ENCODE results near the gene ZNF362. TPM values are rescaled to one million over a fixed set of nuclear protein-coding genes. Genes with fewer than 3 reads are reported as not detected.

ZNF362 gene
- total and polyA plus RNA-seq, 2 of the 13 experiments (the other 11 are each of a cell fraction or from before 2014, with no cell fraction given), result 8.3 to 14.2 TPM

DNA sequence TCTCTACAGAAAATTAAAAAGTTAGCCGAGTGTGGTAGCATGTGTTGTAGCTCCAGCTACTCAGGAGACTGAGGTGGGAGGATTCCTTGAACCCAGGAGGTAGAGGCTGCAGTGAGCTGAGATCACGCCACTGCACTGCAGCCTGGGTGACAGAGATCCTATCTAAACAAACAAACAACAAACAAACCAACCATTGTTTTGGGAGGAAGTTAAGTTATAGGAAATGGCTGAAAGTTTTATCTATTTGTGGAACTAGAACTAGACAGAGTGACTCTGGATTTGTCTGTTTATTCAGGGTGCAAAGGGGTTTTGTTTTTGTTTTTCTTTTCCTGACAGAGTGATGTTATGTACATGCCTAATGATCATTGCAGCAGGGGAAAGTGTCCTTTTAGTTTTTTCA is 31.0 kb downstream of the ZNF362 start (continued):
- TF ChIP-seq, protein P1, sequence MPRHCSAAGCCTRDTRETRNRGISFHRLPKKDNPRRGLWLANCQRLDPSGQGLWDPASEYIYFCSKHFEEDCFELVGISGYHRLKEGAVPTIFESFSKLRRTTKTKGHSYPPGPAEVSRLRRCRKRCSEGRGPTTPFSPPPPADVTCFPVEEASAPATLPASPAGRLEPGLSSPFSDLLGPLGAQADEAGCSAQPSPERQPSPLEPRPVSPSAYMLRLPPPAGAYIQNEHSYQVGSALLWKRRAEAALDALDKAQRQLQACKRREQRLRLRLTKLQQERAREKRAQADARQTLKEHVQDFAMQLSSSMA (CRISPR knock-in tag; IDR thresholded peaks at IDR 0.05), result no peak
- TF ChIP-seq ZBTB3 (CRISPR knock-in tag; IDR thresholded peaks at IDR 0.05; ENCODE audit: borderline replicate concordance, low read depth), result no peak
- no peak for TF ChIP-seq SKI (IDR thresholded peaks at IDR 0.05; ENCODE audit: partially characterized antibody)
- TF ChIP-seq MLLT10 (CRISPR knock-in tag; IDR thresholded peaks at IDR 0.05), result no peak
- TF ChIP-seq, protein P2, sequence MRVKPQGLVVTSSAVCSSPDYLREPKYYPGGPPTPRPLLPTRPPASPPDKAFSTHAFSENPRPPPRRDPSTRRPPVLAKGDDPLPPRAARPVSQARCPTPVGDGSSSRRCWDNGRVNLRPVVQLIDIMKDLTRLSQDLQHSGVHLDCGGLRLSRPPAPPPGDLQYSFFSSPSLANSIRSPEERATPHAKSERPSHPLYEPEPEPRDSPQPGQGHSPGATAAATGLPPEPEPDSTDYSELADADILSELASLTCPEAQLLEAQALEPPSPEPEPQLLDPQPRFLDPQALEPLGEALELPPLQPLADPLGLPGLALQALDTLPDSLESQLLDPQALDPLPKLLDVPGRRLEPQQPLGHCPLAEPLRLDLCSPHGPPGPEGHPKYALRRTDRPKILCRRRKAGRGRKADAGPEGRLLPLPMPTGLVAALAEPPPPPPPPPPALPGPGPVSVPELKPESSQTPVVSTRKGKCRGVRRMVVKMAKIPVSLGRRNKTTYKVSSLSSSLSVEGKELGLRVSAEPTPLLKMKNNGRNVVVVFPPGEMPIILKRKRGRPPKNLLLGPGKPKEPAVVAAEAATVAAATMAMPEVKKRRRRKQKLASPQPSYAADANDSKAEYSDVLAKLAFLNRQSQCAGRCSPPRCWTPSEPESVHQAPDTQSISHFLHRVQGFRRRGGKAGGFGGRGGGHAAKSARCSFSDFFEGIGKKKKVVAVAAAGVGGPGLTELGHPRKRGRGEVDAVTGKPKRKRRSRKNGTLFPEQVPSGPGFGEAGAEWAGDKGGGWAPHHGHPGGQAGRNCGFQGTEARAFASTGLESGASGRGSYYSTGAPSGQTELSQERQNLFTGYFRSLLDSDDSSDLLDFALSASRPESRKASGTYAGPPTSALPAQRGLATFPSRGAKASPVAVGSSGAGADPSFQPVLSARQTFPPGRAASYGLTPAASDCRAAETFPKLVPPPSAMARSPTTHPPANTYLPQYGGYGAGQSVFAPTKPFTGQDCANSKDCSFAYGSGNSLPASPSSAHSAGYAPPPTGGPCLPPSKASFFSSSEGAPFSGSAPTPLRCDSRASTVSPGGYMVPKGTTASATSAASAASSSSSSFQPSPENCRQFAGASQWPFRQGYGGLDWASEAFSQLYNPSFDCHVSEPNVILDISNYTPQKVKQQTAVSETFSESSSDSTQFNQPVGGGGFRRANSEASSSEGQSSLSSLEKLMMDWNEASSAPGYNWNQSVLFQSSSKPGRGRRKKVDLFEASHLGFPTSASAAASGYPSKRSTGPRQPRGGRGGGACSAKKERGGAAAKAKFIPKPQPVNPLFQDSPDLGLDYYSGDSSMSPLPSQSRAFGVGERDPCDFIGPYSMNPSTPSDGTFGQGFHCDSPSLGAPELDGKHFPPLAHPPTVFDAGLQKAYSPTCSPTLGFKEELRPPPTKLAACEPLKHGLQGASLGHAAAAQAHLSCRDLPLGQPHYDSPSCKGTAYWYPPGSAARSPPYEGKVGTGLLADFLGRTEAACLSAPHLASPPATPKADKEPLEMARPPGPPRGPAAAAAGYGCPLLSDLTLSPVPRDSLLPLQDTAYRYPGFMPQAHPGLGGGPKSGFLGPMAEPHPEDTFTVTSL (CRISPR knock-in tag; IDR thresholded peaks at IDR 0.05; ENCODE audit: borderline replicate concordance), result no peak
- TF ChIP-seq, protein P3, sequence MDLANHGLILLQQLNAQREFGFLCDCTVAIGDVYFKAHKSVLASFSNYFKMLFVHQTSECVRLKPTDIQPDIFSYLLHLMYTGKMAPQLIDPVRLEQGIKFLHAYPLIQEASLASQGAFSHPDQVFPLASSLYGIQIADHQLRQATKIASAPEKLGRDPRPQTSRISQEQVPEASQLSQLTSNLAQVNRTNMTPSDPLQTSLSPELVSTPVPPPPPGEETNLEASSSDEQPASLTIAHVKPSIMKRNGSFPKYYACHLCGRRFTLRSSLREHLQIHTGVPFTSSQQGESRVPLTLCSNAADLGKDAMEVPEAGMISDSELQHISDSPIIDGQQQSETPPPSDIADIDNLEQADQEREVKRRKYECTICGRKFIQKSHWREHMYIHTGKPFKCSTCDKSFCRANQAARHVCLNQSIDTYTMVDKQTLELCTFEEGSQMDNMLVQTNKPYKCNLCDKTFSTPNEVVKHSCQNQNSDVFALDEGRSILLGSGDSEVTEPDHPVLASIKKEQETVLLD (CRISPR knock-in tag; IDR thresholded peaks at IDR 0.05; ENCODE audit: low read depth), result no peak
- no peak for TF ChIP-seq ZNF674 (CRISPR knock-in tag; IDR thresholded peaks at IDR 0.05; ENCODE audit: low read depth)
- no peak for TF ChIP-seq NCOA1 (CRISPR knock-in tag; IDR thresholded peaks at IDR 0.05)
- no peak for TF ChIP-seq ATF7 (IDR thresholded peaks at IDR 0.05)
- no peak for TF ChIP-seq ATF7 (CRISPR knock-in tag; IDR thresholded peaks at IDR 0.05)
- no peak for TF ChIP-seq KAT7 (CRISPR knock-in tag; IDR thresholded peaks at IDR 0.05; ENCODE audit: borderline replicate concordance)
- TF ChIP-seq, protein P4, sequence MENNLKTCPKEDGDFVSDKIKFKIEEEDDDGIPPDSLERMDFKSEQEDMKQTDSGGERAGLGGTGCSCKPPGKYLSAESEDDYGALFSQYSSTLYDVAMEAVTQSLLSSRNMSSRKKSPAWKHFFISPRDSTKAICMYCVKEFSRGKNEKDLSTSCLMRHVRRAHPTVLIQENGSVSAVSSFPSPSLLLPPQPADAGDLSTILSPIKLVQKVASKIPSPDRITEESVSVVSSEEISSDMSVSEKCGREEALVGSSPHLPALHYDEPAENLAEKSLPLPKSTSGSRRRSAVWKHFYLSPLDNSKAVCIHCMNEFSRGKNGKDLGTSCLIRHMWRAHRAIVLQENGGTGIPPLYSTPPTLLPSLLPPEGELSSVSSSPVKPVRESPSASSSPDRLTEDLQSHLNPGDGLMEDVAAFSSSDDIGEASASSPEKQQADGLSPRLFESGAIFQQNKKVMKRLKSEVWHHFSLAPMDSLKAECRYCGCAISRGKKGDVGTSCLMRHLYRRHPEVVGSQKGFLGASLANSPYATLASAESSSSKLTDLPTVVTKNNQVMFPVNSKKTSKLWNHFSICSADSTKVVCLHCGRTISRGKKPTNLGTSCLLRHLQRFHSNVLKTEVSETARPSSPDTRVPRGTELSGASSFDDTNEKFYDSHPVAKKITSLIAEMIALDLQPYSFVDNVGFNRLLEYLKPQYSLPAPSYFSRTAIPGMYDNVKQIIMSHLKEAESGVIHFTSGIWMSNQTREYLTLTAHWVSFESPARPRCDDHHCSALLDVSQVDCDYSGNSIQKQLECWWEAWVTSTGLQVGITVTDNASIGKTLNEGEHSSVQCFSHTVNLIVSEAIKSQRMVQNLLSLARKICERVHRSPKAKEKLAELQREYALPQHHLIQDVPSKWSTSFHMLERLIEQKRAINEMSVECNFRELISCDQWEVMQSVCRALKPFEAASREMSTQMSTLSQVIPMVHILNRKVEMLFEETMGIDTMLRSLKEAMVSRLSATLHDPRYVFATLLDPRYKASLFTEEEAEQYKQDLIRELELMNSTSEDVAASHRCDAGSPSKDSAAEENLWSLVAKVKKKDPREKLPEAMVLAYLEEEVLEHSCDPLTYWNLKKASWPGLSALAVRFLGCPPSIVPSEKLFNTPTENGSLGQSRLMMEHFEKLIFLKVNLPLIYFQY (CRISPR knock-in tag; IDR thresholded peaks at IDR 0.05; ENCODE audit: borderline replicate concordance), result no peak
- TF ChIP-seq, protein P5, sequence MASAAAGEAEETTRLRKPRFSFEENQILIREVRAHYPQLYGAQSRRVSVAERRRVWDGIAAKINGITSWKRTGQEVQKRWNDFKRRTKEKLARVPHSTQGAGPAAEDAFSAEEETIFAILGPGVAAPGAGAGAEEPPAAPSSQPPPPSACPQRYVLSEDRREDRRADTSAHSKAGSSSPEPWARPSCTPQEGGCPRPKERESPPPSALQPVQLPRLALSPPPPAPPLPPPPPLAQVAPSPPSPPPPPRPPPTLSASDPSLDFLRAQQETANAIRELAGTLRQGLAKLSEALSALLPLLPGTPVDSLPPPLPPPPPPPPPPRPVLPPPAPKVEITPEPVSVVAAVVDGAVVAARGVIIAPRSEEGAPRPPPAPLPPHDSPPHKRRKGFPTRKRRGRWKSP (CRISPR knock-in tag; IDR thresholded peaks at IDR 0.05), result no peak

All from HepG2 (cell line).